ENCODE measurements around the gene HSFX2.
"Not testable (repeated sequence)": the region's sequence is repeated elsewhere in the genome, so short reads cannot be mapped to it uniquely, and the experiment has no call there.

The HSFX2 gene

DNA sequence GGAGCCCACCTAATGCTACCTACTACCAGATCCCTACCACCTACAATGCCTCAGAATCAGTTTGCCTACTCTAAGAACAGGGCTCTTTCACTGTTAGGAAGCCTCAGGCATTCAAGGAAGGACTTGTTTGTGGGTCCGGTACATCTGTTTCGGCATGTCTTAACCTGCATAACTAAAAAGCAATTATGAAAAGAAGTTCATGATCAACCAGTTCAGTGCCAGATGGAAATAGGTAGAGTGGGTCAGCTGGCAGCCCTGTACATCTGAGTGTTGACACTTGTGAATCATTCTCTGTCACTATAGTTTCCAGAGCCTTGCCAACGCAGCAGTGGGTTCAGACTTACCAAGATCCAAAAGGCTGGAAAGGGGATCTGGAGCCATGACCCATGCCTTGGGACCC, 33.2 kb upstream of the HSFX2 start:
- H3K27me3 ChIP-seq (replicated peaks; ENCODE audit: control insufficient read depth, insufficient read depth, low read length), result no peaks in the 10 kb centered on the region
- no peaks in the 10 kb centered on the region for H3K9me3 ChIP-seq (ENCODE audit: control insufficient read depth, low read length)
- H3K4me1 ChIP-seq (ENCODE audit: control insufficient read depth, insufficient read depth, low read length), result peaks cover 8% of the 10 kb centered on the region
- H3K4me3 ChIP-seq (ENCODE audit: low read length), result no peak overlapping the region
- DNase-seq (ENCODE audit: low read depth), result no peak
- no peak overlapping the region for H3K9ac ChIP-seq (ENCODE audit: low read length)
- H3K36me3 ChIP-seq (ENCODE audit: control insufficient read depth, insufficient read depth, low read length, severe bottlenecking), result no peaks in the 10 kb centered on the region

DNA sequence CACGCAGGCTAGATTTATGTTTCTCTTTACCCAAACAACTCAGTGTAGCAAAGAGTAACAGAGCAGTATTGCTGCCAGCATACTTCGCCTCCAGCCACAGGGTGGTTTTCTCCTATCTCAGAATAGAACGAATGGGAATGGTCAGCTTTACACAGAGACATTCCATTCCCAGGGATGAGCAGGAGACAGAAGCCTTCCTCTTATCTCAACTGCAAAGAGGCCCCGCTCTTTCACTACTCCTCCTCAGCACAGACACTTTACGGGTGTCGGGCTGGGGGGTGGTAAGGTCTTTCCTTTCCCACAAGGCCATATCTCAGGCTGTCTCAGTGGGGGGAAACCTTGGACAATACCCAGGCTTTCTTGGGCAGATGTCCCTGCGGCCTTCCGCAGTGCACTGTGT, 31.7 kb upstream of the HSFX2 start:
- not testable (repeated sequence) for H3K36me3 ChIP-seq (ENCODE audit: control insufficient read depth, insufficient read depth, low read length, severe bottlenecking); H3K9me3 ChIP-seq (ENCODE audit: control insufficient read depth, low read length); H3K4me3 ChIP-seq (ENCODE audit: low read length); DNase-seq (ENCODE audit: low read depth); H3K4me1 ChIP-seq (ENCODE audit: control insufficient read depth, insufficient read depth, low read length); H3K27me3 ChIP-seq (replicated peaks; ENCODE audit: control insufficient read depth, insufficient read depth, low read length); H3K9ac ChIP-seq (ENCODE audit: low read length)

DNA sequence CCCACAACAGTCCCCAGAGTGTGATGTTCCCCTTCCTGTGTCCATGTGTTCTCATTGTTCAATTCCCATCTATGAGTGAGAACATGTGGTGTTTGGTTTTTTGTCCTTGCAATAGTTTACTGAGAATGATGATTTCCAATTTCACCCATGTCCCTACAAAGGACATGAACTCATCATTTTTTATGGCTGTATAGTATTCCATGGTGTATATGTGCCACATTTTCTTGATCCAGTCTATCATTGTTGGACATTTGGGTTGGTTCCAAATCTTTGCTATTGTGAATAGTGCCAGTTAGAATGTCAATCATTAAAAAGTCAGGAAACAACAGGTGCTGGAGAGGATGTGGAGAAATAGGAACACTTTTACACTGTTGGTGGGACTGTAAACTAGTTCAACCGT, 24.5 kb upstream of the HSFX2 start:
- H3K36me3 ChIP-seq (ENCODE audit: control insufficient read depth, insufficient read depth, low read length, severe bottlenecking); H3K27me3 ChIP-seq (replicated peaks; ENCODE audit: control insufficient read depth, insufficient read depth, low read length); H3K4me1 ChIP-seq (ENCODE audit: control insufficient read depth, insufficient read depth, low read length); H3K4me3 ChIP-seq (ENCODE audit: low read length); H3K9ac ChIP-seq (ENCODE audit: low read length); DNase-seq (ENCODE audit: low read depth); H3K9me3 ChIP-seq (ENCODE audit: control insufficient read depth, low read length): not testable (repeated sequence)

DNA sequence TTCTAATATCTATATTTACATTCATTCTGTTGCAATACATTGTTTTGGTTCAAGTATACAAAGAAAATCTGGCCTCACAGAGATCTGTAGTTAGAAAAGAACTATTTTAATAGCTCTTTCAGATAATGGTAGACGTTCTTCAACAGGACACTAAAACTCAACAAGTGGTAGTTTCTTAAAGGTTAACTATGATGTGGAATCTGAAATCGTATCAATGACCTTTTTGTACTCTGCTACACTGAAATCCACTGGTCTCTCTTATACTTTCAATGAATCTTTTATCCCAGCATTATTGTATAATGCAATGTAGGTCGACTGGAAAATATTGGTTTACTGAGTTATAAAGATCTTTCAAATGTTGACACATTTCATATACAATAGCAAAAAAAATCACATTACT, 23.8 kb upstream of the HSFX2 start:
- H3K36me3 ChIP-seq (ENCODE audit: control insufficient read depth, insufficient read depth, low read length, severe bottlenecking), result no peaks in the 10 kb centered on the region
- H3K9me3 ChIP-seq (ENCODE audit: control insufficient read depth, low read length), result no peaks in the 10 kb centered on the region
- DNase-seq (ENCODE audit: low read depth), result no peak
- no peaks in the 10 kb centered on the region for H3K4me1 ChIP-seq (ENCODE audit: control insufficient read depth, insufficient read depth, low read length)
- peaks cover 4% of the 10 kb centered on the region for H3K27me3 ChIP-seq (replicated peaks; ENCODE audit: control insufficient read depth, insufficient read depth, low read length)
- no peak overlapping the region for H3K4me3 ChIP-seq (ENCODE audit: low read length)
- H3K9ac ChIP-seq (ENCODE audit: low read length), result no peak overlapping the region

DNA sequence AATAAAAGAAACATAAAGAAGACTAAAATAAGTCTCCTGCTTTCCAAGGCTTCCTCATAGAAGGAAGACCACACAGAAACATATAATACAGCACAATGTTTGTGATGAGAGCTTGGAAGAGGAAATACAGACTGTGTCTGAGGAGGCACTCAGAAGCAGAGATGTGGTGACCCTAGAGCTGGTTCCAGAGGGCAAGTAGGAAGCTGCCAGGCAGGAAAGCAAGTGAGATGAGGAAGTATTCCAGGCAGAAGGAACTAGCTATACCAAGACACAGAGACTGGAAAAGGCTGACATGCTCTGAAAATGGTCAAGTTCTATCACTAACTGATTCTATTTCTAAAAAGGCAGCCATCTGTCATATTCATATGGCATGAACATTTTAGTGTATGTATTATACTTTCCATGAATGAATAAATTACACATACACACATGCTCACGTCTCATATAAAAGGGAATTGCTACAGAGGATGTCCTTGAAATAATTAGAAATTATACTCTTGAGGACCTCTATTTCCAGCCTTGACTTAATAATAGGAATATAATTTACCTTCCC, 16.6 kb upstream of the HSFX2 start:
- Histone ChIP-seq H3K4me3 (ENCODE audit: low read length) (no peak overlapping the region), H3K4me1 (ENCODE audit: control insufficient read depth, insufficient read depth, low read length) (no peaks in the 10 kb centered on the region), H3K9ac (ENCODE audit: low read length) (no peak overlapping the region), H3K36me3 (ENCODE audit: control insufficient read depth, insufficient read depth, low read length, severe bottlenecking) (peaks cover 4% of the 10 kb centered on the region), H3K27me3 (replicated peaks; ENCODE audit: control insufficient read depth, insufficient read depth, low read length) (peaks cover 14% of the 10 kb centered on the region), H3K9me3 (ENCODE audit: control insufficient read depth, low read length) (no peaks in the 10 kb centered on the region)
- no peak for DNase-seq (ENCODE audit: low read depth)

DNA sequence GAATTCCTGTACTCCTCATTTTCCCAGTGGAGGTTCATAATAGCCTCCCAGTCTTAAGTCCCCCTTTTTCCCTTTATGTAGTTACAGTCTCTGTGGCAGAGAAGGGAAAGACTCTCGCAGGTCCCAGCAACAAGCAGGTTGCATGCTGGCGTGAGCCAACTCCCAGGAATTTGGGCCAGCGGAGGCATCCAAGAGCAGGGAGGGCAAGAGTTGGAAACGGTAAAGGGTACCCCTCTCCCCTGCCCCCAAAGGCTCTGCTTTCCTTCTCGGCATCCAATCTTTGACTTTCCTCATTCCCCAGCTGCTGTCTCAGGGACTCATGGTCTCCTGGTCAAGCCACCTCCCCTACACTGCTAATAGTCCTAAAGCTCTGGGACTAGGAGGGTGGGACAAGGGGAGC, 15.4 kb upstream of the HSFX2 start:
- no peak for DNase-seq (ENCODE audit: low read depth)
- Histone ChIP-seq H3K9ac (ENCODE audit: low read length) (no peak overlapping the region), H3K4me1 (ENCODE audit: control insufficient read depth, insufficient read depth, low read length) (no peaks in the 10 kb centered on the region), H3K27me3 (replicated peaks; ENCODE audit: control insufficient read depth, insufficient read depth, low read length) (peaks cover 14% of the 10 kb centered on the region), H3K36me3 (ENCODE audit: control insufficient read depth, insufficient read depth, low read length, severe bottlenecking) (peaks cover 4% of the 10 kb centered on the region), H3K9me3 (ENCODE audit: control insufficient read depth, low read length) (no peaks in the 10 kb centered on the region), H3K4me3 (ENCODE audit: low read length) (no peak overlapping the region)

DNA sequence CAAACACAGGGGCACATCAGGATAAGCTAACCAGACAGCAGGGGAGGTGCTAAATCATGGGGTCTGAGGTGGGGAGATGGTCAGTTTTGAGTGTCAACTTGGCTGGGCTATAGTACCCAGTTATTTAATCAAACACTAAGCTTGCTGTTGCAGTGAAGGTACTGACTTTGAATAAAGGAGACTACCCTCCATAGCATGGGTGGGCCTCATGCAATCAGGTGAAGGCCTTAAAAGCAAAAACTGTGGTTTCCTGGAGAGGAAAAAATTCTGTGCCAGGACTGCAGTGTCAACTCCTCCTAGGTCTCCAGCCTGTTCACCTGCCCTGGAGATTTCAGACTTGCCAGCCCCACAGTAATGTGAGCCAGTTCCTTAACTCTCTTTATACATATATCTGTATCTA, 12.6 kb upstream of the HSFX2 start:
- H3K9ac ChIP-seq (ENCODE audit: low read length), result no peak overlapping the region
- H3K27me3 ChIP-seq (replicated peaks; ENCODE audit: control insufficient read depth, insufficient read depth, low read length), result peaks cover 8% of the 10 kb centered on the region
- no peak for DNase-seq (ENCODE audit: low read depth)
- H3K36me3 ChIP-seq (ENCODE audit: control insufficient read depth, insufficient read depth, low read length, severe bottlenecking), result peaks cover 4% of the 10 kb centered on the region
- no peaks in the 10 kb centered on the region for H3K4me1 ChIP-seq (ENCODE audit: control insufficient read depth, insufficient read depth, low read length)
- H3K9me3 ChIP-seq (ENCODE audit: control insufficient read depth, low read length), result no peaks in the 10 kb centered on the region
- H3K4me3 ChIP-seq (ENCODE audit: low read length), result no peak overlapping the region

DNA sequence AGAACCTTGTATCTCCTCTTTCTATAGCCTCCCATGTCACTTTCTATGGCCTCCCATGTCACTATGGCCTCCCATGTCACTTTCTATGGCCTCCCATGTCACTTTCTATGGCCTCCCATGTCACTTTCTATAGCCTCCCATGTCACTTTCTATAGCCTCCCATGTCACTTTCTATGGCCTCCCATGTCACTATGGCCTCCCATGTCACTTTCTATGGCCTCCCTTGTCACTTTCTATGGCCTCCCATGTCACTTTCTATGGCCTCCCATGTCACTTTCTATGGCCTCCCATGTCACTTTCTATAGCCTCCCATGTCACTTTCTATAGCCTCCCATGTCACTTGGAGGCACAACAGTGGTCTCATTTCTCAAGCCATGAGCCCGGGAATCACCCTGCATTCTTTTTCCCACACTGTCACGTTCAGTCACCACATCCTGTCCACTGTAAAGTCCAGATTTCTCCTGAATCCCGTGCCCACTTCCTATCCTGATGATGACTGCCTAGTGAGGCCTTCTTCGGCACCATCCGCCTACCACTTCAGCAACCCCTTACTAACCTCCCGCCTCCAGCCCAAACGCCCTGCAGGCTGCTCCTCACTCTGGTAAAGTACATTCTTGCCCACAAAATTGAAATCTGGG, 10.3 kb upstream of the HSFX2 start:
- not testable (repeated sequence) for H3K36me3 ChIP-seq (ENCODE audit: control insufficient read depth, insufficient read depth, low read length, severe bottlenecking); DNase-seq (ENCODE audit: low read depth); H3K4me3 ChIP-seq (ENCODE audit: low read length); H3K9ac ChIP-seq (ENCODE audit: low read length); H3K4me1 ChIP-seq (ENCODE audit: control insufficient read depth, insufficient read depth, low read length); H3K9me3 ChIP-seq (ENCODE audit: control insufficient read depth, low read length); H3K27me3 ChIP-seq (replicated peaks; ENCODE audit: control insufficient read depth, insufficient read depth, low read length)

DNA sequence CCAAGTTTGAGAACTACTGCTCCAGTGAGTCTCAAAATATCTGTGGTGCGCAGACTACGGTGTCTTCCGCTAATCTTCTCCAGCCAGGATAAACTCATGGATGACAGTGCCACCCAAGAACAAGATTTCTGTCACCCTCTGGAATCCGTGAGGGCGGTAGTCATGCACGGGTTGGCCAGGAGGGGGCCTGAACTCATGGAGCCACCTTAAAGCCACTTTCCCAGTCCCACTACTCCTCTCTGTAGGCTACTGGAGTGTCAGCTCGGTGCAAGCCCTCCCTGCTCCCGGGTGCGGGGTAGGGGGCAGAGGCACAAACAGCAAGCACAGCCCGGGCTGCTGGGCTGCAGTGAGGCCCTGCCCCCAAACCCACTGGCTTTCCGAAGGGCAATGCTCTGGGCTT, 3.5 kb upstream of the HSFX2 start:
- not testable (repeated sequence) for DNase-seq (ENCODE audit: low read depth); H3K4me3 ChIP-seq (ENCODE audit: low read length); H3K9me3 ChIP-seq (ENCODE audit: control insufficient read depth, low read length); H3K27me3 ChIP-seq (replicated peaks; ENCODE audit: control insufficient read depth, insufficient read depth, low read length); H3K36me3 ChIP-seq (ENCODE audit: control insufficient read depth, insufficient read depth, low read length, severe bottlenecking); H3K4me1 ChIP-seq (ENCODE audit: control insufficient read depth, insufficient read depth, low read length); H3K9ac ChIP-seq (ENCODE audit: low read length)

DNA sequence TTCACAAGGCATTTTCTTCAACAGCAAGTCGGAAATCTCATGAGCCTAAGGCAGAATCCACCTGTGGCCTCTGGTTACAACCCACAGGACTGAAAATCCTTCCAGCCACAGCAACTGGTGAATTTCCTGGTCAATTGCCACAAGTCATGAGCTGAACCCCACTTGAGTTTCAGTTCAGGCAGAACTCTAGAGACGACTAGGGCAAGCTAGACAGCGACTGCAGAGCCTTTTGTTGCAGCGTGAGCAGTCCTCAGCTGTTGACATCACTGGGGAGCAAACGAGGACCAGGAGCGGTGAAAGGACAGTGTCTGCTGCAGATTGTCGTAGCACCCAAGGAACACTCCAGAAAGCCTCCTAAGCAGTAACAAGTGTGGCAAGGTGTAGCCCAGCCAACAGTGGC, 829 bp upstream of the HSFX2 start:
- not testable (repeated sequence) for H3K27me3 ChIP-seq (replicated peaks; ENCODE audit: control insufficient read depth, insufficient read depth, low read length); H3K4me3 ChIP-seq (ENCODE audit: low read length); H3K4me1 ChIP-seq (ENCODE audit: control insufficient read depth, insufficient read depth, low read length); H3K36me3 ChIP-seq (ENCODE audit: control insufficient read depth, insufficient read depth, low read length, severe bottlenecking); DNase-seq (ENCODE audit: low read depth); H3K9ac ChIP-seq (ENCODE audit: low read length); H3K9me3 ChIP-seq (ENCODE audit: control insufficient read depth, low read length)

DNA sequence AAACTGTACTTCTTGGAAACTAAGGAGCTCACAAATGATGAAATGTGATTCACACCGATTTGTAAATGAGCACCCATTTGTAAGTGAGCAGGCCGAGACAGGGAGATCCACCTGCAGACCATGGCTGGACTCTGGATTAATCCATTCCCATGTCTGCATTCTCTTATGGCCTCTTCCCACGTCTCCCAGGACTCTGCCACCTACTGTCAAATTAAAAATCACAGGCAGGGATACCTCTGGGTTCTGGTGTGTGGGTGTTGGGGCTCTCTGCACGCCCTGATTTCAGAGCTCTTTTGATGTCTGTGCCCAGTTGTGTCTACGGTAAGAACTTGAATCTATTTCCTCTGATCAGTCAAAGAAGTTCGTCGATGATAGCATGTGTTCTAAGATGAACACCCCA, 4.1 kb downstream of the HSFX2 start:
- not testable (repeated sequence) for H3K9me3 ChIP-seq (ENCODE audit: control insufficient read depth, low read length); H3K27me3 ChIP-seq (replicated peaks; ENCODE audit: control insufficient read depth, insufficient read depth, low read length); H3K36me3 ChIP-seq (ENCODE audit: control insufficient read depth, insufficient read depth, low read length, severe bottlenecking); DNase-seq (ENCODE audit: low read depth); H3K4me3 ChIP-seq (ENCODE audit: low read length); H3K4me1 ChIP-seq (ENCODE audit: control insufficient read depth, insufficient read depth, low read length); H3K9ac ChIP-seq (ENCODE audit: low read length)

DNA sequence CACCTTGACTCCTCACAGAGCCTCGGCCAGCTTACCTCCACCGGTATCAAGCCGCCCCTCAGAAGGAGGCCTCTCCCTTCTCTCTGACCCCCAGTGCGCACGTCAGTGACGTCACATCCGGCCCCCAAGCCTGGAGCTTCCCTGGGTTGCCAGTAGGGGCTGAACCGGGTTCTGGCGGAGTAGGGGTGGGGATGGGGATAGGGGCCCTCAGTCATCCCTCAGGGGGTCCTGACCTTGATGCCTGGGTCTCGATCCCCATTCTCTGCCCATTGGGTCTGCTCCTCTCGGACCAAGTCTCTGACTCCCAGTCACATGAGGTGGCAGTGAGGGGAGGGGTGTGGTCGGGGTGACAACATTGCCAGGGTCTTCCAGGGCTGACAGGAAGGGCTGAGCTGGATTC, 7.8 kb downstream of the HSFX2 start, which contains the start of gene MAGEA9B:
TSS of gene MAGEA9B (minus strand) at position 101 of the 400 bp plus-strand sequence. CDS start 4,280 bp downstream, outside the sequence.
- not testable (repeated sequence) for DNase-seq (ENCODE audit: low read depth); H3K4me1 ChIP-seq (ENCODE audit: control insufficient read depth, insufficient read depth, low read length); H3K4me3 ChIP-seq (ENCODE audit: low read length); H3K36me3 ChIP-seq (ENCODE audit: control insufficient read depth, insufficient read depth, low read length, severe bottlenecking); H3K27me3 ChIP-seq (replicated peaks; ENCODE audit: control insufficient read depth, insufficient read depth, low read length); H3K9ac ChIP-seq (ENCODE audit: low read length); H3K9me3 ChIP-seq (ENCODE audit: control insufficient read depth, low read length)

All from adipocyte (in vitro differentiated cells).